Activated CD4-positive, CD25-positive, alpha-beta regulatory T cell treated with anti-CD3 and anti-CD28 coated beads, Interleukin-2, amount 50 U/mL, for 16 hours (primary cell): ENCODE measurements around the gene GSTM2.

Experiments used
- DNase-seq: peaks from one replicate; pipeline ENCODE4 v3.0.0-alpha.2; 2020; ENCODE audit warnings: low read depth, low spot score

The GSTM2 gene

GRCh38 chr1:109667452-109668122 lies at the start of gene GSTM2:
Gene GSTM2, plus strand, starts transcription at chr1:109668057. Its CDS starts 59 bp downstream, at chr1:109668116.
- peak; percentile 36 for DNase-seq

- no peak for DNase-seq
Observed at GRCh38 chr1:109618661-109619575, 48.9 kb upstream of the GSTM2 start.

GRCh38 chr1:109619576-109620400 lies 48.1 kb upstream of the GSTM2 start, which contains the start of the genes AMPD2 and GNAT2:
Gene AMPD2, plus strand, starts transcription at chr1:109619837. Its CDS starts 1,339 bp downstream, at chr1:109621176.
Gene GNAT2, minus strand, starts transcription at chr1:109619616. Its CDS starts 6,746 bp downstream, at chr1:109612870.
- DNase-seq, result peak; percentile 34

DNA sequence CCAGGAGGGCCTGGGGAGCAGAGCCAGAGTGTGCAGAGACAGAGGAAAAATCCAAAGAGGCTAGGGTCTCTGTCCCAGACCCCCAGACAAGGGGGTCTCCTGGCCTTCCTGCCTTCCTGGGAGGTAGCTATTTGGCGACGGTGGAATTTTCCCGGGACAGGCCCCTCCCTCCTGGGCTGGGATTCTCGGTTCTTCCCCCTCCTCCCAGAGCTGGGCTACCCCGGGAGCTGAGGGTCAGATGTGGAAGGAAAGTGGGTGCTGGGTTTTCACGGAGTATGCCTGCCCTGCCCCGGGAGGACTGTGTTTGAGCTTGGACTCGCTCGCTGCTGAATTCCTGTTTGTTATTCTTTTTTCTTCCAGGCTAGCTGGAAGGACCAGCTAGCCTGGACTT lies 47.5 kb upstream of the GSTM2 start:
- no peak for DNase-seq

- DNase-seq, result peak; percentile 93
Observed at GRCh38 chr1:109620841-109621286, 47.0 kb upstream of the GSTM2 start.

DNA sequence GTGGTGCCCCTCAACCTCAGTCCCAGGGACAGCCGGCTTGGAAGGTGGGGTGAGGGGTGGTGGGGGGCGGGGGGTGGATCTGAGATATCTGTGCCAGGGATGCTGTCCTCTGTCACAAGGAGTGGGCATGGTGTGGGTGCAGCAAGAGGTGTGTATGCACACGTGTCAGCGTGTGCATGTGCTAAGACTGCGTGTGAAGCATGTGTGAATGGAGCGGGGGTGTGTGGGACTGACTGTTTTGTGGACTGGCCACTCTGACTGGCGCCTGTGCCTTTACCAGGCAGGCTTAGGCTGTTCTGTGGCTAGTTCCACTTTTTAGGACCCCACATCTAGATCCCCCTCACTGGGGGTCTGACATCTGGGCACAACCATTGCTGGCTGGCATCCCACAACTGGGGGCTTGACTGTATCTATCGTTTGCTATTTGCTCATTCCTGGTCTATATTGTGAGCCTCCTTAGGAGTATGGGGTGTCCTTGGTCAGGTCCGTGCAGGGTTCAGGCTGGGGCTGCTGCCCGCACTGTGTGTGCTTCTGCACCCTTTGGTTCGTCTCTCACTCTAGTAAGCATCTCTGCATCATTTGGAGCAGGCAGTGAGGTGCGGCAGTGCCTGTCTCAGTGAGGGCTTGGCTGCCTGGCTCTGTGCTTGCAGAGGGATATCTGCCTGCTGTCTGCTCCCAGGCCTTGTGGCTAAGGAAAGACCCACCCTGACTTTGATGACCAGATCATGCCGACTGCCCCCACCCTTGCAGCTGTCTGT lies 46.3 kb upstream of the GSTM2 start:
- no peak for DNase-seq

GRCh38 chr1:109622137-109622892 lies 45.5 kb upstream of the GSTM2 start:
- DNase-seq, result no peak

GRCh38 chr1:109622895-109623294 lies 45.0 kb upstream of the GSTM2 start:
- no peak for DNase-seq

DNA sequence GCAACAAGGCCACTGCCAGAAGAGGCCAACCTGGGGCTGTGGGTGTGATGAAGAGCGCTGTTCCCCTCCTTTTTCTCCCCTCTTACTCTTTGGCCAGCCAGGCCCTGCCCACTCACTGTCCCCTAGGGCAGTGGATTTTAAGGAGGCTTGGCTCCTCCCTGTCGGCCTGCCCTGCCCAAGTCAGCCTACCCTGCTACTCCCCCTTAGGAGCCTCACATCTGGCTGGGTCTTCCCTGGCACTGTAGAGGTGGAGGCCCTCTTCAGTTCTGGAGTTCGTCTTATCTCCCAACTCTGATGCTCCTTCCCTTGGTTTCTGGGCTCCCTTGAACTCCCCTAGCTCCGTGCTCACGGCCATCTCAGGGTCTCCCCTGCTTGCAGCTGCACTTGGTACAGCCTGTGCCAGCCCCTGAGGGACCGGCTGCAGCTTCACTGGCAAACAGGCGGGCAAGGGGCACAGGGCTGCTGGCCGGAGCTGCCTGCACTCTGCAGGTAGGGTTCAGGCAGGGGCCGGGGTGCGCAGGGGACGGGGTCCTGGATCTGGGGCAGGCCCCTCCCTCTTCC lies 44.2 kb upstream of the GSTM2 start:
- no peak for DNase-seq

DNA sequence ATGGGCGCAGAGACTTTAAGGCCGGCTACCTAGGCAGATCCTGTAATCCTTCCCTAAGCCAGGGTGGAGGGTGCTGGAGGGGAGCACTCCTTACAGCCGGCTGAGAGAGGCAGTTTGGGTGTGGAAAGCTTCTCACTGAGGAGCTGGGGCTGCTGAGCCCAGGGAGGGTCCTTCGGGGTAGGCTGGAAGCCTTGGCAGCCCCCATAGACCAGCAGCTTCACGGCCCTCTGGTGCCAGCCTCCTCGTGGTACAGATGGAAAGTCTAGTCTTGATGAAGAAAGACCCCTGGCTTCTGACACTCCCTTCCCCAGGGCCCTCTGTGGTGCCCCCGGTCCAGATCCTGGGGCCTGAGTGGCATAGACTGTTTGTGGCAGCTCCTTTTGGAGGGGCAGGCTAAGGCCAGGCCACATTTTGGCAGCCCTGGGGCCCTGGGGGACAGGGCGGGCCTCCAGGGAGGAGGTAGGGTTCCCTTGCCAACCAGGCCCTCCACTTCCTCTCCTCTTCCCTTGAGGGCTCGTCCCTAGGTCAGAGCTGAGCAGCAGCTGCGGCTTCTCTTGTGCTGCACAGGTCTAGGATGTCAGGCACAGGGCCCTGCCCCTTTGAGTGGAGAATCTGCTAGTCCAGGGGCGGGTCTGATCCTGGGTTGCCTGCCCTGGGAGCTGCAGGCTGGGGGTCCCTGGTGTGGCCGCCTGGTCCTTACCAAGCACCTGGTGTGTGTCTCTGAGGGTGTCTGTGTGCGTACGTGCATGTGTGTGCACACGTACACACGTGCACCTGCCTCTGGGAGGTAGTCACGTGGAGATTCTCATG lies 43.5 kb upstream of the GSTM2 start:
- no peak for DNase-seq

DNA sequence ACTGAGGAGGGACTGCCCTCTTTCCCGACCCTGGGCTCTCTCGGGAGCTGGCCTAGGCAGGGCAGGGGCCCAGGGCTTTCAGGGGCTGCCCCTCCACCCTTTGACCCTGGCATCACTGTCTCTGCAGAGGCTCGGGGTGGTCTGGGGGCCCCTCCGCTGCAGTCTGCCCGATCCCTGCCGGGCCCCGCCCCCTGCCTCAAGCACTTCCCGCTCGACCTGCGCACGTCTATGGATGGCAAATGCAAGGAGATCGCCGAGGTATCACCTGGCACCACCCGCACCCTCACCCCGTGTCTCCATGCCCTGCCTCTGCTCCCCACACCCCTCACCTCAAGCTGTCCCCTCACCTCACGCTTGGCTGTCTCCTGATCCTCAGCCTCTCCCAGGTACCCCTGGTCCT lies 42.7 kb upstream of the GSTM2 start:
- no peak for DNase-seq

DNA sequence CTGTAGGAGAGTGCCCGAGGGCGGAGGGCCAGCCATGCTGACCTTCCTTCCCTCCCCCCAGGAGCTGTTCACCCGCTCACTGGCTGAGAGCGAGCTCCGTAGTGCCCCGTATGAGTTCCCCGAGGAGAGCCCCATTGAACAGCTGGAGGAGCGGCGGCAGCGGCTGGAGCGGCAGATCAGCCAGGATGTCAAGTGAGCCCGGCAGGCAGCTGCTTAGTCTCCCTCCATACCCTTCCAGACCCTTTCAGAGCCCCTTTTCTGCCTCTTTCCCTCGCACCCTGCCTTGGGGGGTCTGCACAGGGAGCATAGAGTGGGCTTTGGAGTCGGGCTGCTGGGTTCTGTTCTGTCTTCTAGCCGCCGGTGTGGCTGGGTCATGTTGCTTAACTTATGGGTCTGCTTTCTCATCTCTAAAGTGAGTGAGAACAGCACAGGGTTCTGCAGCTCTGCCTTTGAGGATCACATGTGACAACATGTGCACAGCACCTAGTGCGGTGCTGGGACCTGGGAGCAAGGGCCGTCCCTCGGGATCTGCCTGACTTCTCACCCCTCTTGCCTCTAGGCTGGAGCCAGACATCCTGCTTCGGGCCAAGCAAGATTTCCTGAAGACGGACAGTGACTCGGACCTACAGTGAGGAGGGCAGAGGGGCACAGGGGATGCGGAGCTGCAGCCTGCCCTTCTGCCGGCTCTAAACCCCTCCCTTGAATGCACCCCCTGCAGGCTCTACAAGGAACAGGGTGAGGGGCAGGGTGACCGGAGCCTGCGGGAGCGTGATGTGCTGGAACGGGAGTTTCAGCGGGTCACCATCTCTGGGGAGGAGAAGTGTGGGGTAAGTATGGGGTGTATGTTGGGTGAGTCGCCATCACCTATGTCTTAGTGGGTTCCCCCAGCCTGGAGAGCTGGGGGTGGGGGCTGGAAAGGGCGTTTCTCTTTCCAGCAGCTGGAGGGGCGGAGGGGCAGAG lies 42.0 kb upstream of the GSTM2 start:
- DNase-seq, result no peak

DNA sequence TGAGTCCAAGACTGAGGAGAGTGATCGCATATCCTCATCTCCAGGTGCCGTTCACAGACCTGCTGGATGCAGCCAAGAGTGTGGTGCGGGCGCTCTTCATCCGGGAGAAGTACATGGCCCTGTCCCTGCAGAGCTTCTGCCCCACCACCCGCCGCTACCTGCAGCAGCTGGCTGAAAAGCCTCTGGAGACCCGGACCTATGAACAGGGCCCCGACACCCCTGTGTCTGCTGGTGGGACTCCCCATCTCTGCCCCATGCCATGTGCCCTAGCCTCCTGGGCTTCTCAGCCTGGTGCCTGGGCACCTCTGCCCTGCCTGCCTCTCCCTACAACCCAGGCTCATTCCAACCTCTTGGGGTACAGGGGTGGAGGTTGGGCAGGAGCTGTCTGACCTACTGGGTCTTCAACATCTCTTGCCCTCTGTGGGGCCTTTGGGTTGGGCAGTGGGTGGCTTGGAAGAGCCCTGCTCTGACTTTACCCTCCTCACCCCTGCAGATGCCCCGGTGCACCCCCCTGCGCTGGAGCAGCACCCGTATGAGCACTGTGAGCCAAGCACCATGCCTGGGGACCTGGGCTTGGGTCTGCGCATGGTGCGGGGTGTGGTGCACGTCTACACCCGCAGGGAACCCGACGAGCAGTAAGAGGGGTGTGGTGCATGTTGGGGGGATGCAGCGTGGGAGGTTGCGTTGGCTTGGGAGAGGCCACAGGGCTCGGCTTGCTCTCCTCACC lies 41.0 kb upstream of the GSTM2 start:
- DNase-seq, result no peak

- DNase-seq, result no peak
Observed at GRCh38 chr1:109627692-109628399, 40.0 kb upstream of the GSTM2 start.

DNA sequence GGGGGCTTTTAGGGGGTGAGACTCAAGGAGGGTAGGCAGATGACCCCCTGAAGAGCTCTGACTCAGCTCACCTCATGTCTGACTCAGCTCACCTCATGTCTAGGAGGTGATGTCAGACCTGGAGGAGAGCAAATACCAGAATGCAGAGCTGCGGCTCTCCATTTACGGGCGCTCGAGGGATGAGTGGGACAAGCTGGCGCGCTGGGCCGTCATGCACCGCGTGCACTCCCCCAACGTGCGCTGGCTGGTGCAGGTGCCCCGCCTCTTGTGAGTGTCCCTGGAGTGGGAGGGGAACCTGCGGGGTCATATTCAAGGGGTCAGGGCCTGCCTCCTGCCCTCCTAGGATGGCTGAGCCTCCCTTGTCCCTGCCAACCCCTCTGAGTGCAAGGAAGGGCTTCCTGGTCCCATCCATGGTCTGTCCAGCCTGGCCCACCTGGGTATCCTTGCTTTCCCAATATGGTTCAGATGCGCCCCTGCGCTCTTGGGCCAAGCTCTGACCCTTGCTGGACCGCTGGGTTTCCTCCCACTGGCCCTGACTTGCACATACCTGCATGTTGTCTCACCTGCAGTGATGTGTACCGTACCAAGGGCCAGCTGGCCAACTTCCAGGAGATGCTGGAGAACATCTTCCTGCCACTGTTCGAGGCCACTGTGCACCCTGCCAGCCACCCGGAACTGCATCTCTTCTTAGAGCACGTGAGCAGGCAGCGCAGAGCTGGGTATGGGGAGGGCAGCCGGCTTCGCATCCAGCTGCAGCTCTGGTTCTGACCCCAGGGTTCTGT lies 39.1 kb upstream of the GSTM2 start:
- DNase-seq, result no peak
